WTC11 (cell line): Measurements from ENCODE around the gene RMC1. TPM values are rescaled to one million over a fixed set of nuclear protein-coding genes. Genes with fewer than 3 reads are reported as not detected.

Experiments used
- ATAC-seq: fragments of 200-7000 bp; cut with Tn5 transposase; 2 replicates; pipeline ENCODE4 v1.10.0; 2021; ENCODE audit warnings: mild to moderate bottlenecking, moderate library complexity
- CTCF ChIA-PET: fragments of 300-600 bp; sonication (Branson Sonifier 250); formaldehyde crosslinking; loops from one replicate; lab custom pipeline; 2021; ENCODE audit warnings: antibody characterized with exemption; lab: Charles Lee
- POLR2A ChIA-PET: fragments of 350-600 bp; sonication (Branson Sonifier 250); formaldehyde crosslinking; loops from one replicate; lab custom pipeline; 2021; ENCODE audit warnings: antibody characterized with exemption; lab: Charles Lee
- DNase-seq: peaks from one replicate; pipeline ENCODE4 v3.0.0; 2021; ENCODE audit warnings: low spot score
- H3K27ac Mint-ChIP-seq: 2 replicates; pipeline ENCODE4 v1.8.0; 2021; ENCODE audit warnings: mixed read lengths
- H3K27me3 Mint-ChIP-seq: 2 replicates; pipeline ENCODE4 v1.8.0; 2021; ENCODE audit warnings: low read depth, mild to moderate bottlenecking, moderate library complexity, mixed read lengths
- H3K36me3 Mint-ChIP-seq: 2 replicates; pipeline ENCODE4 v1.8.0; 2021; ENCODE audit warnings: mixed read lengths
- H3K4me1 Mint-ChIP-seq: 2 replicates; pipeline ENCODE4 v1.8.0; 2022; ENCODE audit warnings: mixed read lengths
- H3K4me3 Mint-ChIP-seq: 2 replicates; pipeline ENCODE4 v1.8.0; 2021; ENCODE audit warnings: mild to moderate bottlenecking, moderate library complexity, mixed read lengths
- H3K9me3 Mint-ChIP-seq: 2 replicates; pipeline ENCODE4 v1.8.0; 2021; ENCODE audit warnings: mixed read lengths
- ETV6 ChIP-seq: sonication (generic); formaldehyde crosslinking; IDR thresholded peaks from 2 replicates; pipeline ENCODE4 v1.8.1; 2022; ENCODE audit warnings: mild to moderate bottlenecking, missing genetic modification reagents
- FOXJ3 ChIP-seq: sonication (generic); formaldehyde crosslinking; IDR thresholded peaks from 2 replicates; pipeline ENCODE4 v1.9.0; 2021; ENCODE audit warnings: missing genetic modification reagents, mild to moderate bottlenecking, borderline replicate concordance
- FOXP1 ChIP-seq: sonication (generic); formaldehyde crosslinking; IDR thresholded peaks from 2 replicates; pipeline ENCODE4 v1.8.0; 2022; ENCODE audit warnings: missing genetic modification reagents, mild to moderate bottlenecking, moderate library complexity, borderline replicate concordance
- FOXP4 ChIP-seq: sonication (generic); formaldehyde crosslinking; IDR thresholded peaks from 2 replicates; pipeline ENCODE4 v1.8.0; 2022; ENCODE audit warnings: mild to moderate bottlenecking, missing genetic modification reagents
- GABPB1 ChIP-seq: sonication (generic); formaldehyde crosslinking; IDR thresholded peaks from 2 replicates; pipeline ENCODE4 v1.8.1; 2023; ENCODE audit warnings: mild to moderate bottlenecking, missing genetic modification reagents
- GTF2I ChIP-seq: fragments of 250-450 bp; sonication (Bioruptor Pico); conservative IDR thresholded peaks from 2 replicates; pipeline ENCODE4 v1.4.0; 2021; ENCODE audit warnings: mild to moderate bottlenecking
- NR1H2 ChIP-seq: sonication (generic); formaldehyde crosslinking; IDR thresholded peaks from 2 replicates; pipeline ENCODE4 v1.9.0; 2021; ENCODE audit warnings: mild to moderate bottlenecking, moderate library complexity, missing genetic modification reagents
- NR2C2 ChIP-seq: sonication (generic); formaldehyde crosslinking; IDR thresholded peaks from 2 replicates; pipeline ENCODE4 v1.8.0; 2022; ENCODE audit warnings: mild to moderate bottlenecking, missing genetic modification reagents
- SOX15 ChIP-seq: fragments of 250-450 bp; sonication (Bioruptor Pico); IDR thresholded peaks from 2 replicates; pipeline ENCODE4 v1.9.0; 2021; ENCODE audit warnings: mild to moderate bottlenecking
- TEAD4 ChIP-seq: sonication (generic); formaldehyde crosslinking; IDR thresholded peaks from 2 replicates; pipeline ENCODE4 v1.8.0; 2022; ENCODE audit warnings: mild to moderate bottlenecking, missing genetic modification reagents
- USF1 ChIP-seq: sonication (generic); formaldehyde crosslinking; IDR thresholded peaks from 2 replicates; pipeline ENCODE4 v1.8.0; 2022; ENCODE audit warnings: mild to moderate bottlenecking, missing genetic modification reagents
- ZNF219 ChIP-seq: sonication (generic); formaldehyde crosslinking; IDR thresholded peaks from 2 replicates; pipeline ENCODE4 v1.8.0; 2023; ENCODE audit warnings: missing genetic modification reagents, mild to moderate bottlenecking, borderline replicate concordance
- ZNF232 ChIP-seq: sonication (generic); formaldehyde crosslinking; IDR thresholded peaks from 2 replicates; pipeline ENCODE4 v1.8.0; 2022; ENCODE audit warnings: mild to moderate bottlenecking, missing genetic modification reagents
- ZNF263 ChIP-seq: sonication (generic); formaldehyde crosslinking; IDR thresholded peaks from 2 replicates; pipeline ENCODE4 v1.8.1; 2022; ENCODE audit warnings: low read depth, mild to moderate bottlenecking, moderate library complexity, missing genetic modification reagents
- ZNF671 ChIP-seq: fragments of 250-450 bp; sonication (Bioruptor Pico); IDR thresholded peaks from 2 replicates; pipeline ENCODE4 v1.8.0; 2021; ENCODE audit warnings: mild to moderate bottlenecking
- total RNA-seq: library from RNA; stranded (reverse); gene quantifications from 3 replicates; pipeline ENCODE4 v1.2.3, GENCODE V29; 2021
- TF ChIP-seq, protein P1 (sequence below): fragments of 250-450 bp; sonication (Bioruptor Pico); IDR thresholded peaks from 2 replicates; pipeline ENCODE4 v1.9.0; 2021; ENCODE audit warnings: mild to moderate bottlenecking
- TF ChIP-seq, protein P2 (sequence below): sonication (generic); formaldehyde crosslinking; IDR thresholded peaks from 2 replicates; pipeline ENCODE4 v1.8.1; 2022; ENCODE audit warnings: mild to moderate bottlenecking, missing genetic modification reagents, moderate library complexity, borderline replicate concordance
- TF ChIP-seq, protein P3 (sequence below): sonication (generic); formaldehyde crosslinking; IDR thresholded peaks from 2 replicates; pipeline ENCODE4 v1.8.0; 2022; ENCODE audit warnings: mild to moderate bottlenecking, missing genetic modification reagents
- TF ChIP-seq, protein P4 (sequence below): sonication (generic); formaldehyde crosslinking; IDR thresholded peaks from 2 replicates; pipeline ENCODE4 v1.8.1; 2022; ENCODE audit warnings: missing genetic modification reagents, borderline replicate concordance

RMC1 gene
- total RNA-seq, 1 experiment from 2014 or later = 15.6 TPM

- Mint-ChIP-seq H3K27ac (no peak overlapping the region), H3K9me3 (no peaks in the 10 kb centered on the region), H3K4me1 (no peaks in the 10 kb centered on the region), H3K36me3 (peaks cover 77% of the 10 kb centered on the region), H3K27me3 (no peaks in the 10 kb centered on the region), H3K4me3 (no peak overlapping the region)
- ATAC-seq (no peak), DNase-seq (no peak)
- POLR2A ChIA-PET = interaction anchor here (0.7 kb wide), 1 partner anchor 70 kb away, joined by 8 read pairs; no protein-coding TSS in a partner anchor
- no peak for TF ChIP-seq FOXP1 (CRISPR knock-in tag)
- no peak for TF ChIP-seq NR1H2 (CRISPR knock-in tag)
- CTCF ChIA-PET = no interaction called here
These were observed 29.5 kb downstream of the RMC1 start for GRCh38 chr18:23532848-23533247.

DNA sequence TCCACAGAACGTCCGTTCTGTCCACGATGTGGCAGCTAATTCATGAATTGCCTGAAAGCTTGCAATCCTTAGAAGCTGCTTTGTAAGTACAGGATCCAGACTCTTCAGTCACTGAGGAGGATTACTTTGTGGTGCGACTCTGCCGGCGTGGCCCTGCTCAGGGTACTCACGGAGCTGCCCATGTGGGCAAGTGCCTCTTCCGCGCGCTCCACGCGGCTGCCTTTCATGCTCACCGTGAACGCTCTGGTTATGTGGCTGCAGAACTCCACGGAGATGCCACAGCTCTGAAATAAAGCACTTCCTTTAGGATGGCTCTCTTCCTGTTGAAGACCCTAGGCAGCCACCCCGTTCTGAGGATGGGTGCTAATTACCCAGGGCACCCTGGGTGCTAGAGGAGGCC lies 31.0 kb downstream of the RMC1 start:
- Mint-ChIP-seq H3K27me3 (no peaks in the 10 kb centered on the region), H3K36me3 (peaks cover 83% of the 10 kb centered on the region), H3K4me1 (no peaks in the 10 kb centered on the region), H3K4me3 (no peak overlapping the region), H3K9me3 (no peaks in the 10 kb centered on the region), H3K27ac (no peak overlapping the region)
- ATAC-seq (no peak), DNase-seq (no peak)
- CTCF ChIA-PET = no interaction called here
- POLR2A ChIA-PET = no interaction called here
- no peak for TF ChIP-seq FOXP4
- TF ChIP-seq NR2C2 (CRISPR knock-in tag) = no peak
- no peak for TF ChIP-seq ZNF263
- no peak for TF ChIP-seq FOXP1 (CRISPR knock-in tag)
- TF ChIP-seq, protein P1, sequence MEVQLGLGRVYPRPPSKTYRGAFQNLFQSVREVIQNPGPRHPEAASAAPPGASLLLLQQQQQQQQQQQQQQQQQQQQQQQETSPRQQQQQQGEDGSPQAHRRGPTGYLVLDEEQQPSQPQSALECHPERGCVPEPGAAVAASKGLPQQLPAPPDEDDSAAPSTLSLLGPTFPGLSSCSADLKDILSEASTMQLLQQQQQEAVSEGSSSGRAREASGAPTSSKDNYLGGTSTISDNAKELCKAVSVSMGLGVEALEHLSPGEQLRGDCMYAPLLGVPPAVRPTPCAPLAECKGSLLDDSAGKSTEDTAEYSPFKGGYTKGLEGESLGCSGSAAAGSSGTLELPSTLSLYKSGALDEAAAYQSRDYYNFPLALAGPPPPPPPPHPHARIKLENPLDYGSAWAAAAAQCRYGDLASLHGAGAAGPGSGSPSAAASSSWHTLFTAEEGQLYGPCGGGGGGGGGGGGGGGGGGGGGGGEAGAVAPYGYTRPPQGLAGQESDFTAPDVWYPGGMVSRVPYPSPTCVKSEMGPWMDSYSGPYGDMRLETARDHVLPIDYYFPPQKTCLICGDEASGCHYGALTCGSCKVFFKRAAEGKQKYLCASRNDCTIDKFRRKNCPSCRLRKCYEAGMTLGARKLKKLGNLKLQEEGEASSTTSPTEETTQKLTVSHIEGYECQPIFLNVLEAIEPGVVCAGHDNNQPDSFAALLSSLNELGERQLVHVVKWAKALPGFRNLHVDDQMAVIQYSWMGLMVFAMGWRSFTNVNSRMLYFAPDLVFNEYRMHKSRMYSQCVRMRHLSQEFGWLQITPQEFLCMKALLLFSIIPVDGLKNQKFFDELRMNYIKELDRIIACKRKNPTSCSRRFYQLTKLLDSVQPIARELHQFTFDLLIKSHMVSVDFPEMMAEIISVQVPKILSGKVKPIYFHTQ (CRISPR knock-in tag) = no peak
- TF ChIP-seq, protein P2, sequence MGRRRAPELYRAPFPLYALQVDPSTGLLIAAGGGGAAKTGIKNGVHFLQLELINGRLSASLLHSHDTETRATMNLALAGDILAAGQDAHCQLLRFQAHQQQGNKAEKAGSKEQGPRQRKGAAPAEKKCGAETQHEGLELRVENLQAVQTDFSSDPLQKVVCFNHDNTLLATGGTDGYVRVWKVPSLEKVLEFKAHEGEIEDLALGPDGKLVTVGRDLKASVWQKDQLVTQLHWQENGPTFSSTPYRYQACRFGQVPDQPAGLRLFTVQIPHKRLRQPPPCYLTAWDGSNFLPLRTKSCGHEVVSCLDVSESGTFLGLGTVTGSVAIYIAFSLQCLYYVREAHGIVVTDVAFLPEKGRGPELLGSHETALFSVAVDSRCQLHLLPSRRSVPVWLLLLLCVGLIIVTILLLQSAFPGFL (CRISPR knock-in tag) = no peak
- no peak for TF ChIP-seq ZNF232 (CRISPR knock-in tag)
- no peak for TF ChIP-seq ETV6
- no peak for TF ChIP-seq USF1 (CRISPR knock-in tag)
- TF ChIP-seq SOX15 (CRISPR knock-in tag) = no peak
- TF ChIP-seq GTF2I = no peak
- TF ChIP-seq, protein P3, sequence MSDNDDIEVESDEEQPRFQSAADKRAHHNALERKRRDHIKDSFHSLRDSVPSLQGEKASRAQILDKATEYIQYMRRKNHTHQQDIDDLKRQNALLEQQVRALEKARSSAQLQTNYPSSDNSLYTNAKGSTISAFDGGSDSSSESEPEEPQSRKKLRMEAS (CRISPR knock-in tag) = no peak
- TF ChIP-seq ZNF219 = no peak
- no peak for TF ChIP-seq TEAD4 (CRISPR knock-in tag)
- TF ChIP-seq FOXJ3 = no peak
- no peak for TF ChIP-seq ZNF671 (CRISPR knock-in tag)
- no peak for TF ChIP-seq GABPB1 (CRISPR knock-in tag)
- TF ChIP-seq, protein P4, sequence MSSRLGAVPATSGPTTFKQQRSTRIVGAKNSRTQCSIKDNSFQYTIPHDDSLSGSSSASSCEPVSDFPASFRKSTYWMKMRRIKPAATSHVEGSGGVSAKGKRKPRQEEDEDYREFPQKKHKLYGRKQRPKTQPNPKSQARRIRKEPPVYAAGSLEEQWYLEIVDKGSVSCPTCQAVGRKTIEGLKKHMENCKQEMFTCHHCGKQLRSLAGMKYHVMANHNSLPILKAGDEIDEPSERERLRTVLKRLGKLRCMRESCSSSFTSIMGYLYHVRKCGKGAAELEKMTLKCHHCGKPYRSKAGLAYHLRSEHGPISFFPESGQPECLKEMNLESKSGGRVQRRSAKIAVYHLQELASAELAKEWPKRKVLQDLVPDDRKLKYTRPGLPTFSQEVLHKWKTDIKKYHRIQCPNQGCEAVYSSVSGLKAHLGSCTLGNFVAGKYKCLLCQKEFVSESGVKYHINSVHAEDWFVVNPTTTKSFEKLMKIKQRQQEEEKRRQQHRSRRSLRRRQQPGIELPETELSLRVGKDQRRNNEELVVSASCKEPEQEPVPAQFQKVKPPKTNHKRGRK (CRISPR knock-in tag) = no peak
